ENCODE data around the gene MREG.

MREG gene

DNA sequence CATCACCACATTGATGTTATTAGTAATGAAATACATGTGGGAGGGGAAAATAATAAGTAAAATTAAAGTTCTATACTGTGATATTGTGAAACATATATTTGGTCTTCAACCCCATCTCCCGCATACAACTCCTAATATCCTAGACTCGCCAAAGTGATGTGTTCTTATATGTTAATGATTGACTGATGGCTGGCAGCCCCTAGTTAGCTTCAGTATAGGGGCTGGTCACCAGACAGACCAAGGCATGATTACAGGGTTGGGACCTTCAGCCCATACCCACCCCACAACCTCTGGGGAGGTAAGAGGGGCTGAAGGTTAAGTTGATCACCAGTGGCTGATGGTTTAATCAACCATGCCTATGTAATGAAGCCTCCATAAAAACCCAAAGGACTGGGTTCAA, 28.1 kb upstream of the MREG start:
- TF ChIP-seq, protein P1, sequence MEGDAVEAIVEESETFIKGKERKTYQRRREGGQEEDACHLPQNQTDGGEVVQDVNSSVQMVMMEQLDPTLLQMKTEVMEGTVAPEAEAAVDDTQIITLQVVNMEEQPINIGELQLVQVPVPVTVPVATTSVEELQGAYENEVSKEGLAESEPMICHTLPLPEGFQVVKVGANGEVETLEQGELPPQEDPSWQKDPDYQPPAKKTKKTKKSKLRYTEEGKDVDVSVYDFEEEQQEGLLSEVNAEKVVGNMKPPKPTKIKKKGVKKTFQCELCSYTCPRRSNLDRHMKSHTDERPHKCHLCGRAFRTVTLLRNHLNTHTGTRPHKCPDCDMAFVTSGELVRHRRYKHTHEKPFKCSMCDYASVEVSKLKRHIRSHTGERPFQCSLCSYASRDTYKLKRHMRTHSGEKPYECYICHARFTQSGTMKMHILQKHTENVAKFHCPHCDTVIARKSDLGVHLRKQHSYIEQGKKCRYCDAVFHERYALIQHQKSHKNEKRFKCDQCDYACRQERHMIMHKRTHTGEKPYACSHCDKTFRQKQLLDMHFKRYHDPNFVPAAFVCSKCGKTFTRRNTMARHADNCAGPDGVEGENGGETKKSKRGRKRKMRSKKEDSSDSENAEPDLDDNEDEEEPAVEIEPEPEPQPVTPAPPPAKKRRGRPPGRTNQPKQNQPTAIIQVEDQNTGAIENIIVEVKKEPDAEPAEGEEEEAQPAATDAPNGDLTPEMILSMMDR (IDR thresholded peaks at IDR 0.05; ENCODE audit: low read depth, low read length), result no peak
- Histone ChIP-seq H3K9me3 (ENCODE audit: severe bottlenecking) (no peaks in the 10 kb centered on the region), H3K36me3 (peaks cover 25% of the 10 kb centered on the region), H3K27me3 (ENCODE audit: insufficient read depth, low read depth, severe bottlenecking) (no peaks in the 10 kb centered on the region), H3K27ac (no peak overlapping the region), H3K4me3 (ENCODE audit: low read depth, low read length) (no peak overlapping the region)
- DNase-seq, result no peak

DNA sequence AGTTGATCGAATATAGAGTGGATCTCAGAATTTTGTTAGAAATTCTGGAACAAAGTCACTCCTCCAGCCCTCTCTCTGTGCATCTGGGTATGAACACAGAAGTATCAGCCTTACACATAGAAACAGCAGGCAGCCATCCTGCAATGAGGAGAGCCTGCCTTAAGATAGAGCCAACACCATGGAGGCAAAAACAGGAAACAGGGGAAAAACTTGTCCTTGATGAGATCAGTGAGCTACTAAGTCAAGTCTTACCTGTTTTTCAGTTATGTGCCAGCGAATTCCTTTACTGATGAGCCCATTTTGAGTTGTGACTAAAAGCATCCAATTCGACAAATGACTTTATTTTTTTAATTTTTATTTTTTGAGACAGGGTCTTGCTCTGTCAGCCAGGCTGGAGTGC, 26.6 kb upstream of the MREG start:
- Histone ChIP-seq H3K27ac (no peak overlapping the region), H3K36me3 (peaks cover 19% of the 10 kb centered on the region), H3K27me3 (ENCODE audit: insufficient read depth, low read depth, severe bottlenecking) (no peaks in the 10 kb centered on the region), H3K4me3 (ENCODE audit: low read depth, low read length) (no peak overlapping the region), H3K9me3 (ENCODE audit: severe bottlenecking) (no peaks in the 10 kb centered on the region)
- TF ChIP-seq, protein P1 (IDR thresholded peaks at IDR 0.05; ENCODE audit: low read depth, low read length), result no peak
- no peak for DNase-seq

DNA sequence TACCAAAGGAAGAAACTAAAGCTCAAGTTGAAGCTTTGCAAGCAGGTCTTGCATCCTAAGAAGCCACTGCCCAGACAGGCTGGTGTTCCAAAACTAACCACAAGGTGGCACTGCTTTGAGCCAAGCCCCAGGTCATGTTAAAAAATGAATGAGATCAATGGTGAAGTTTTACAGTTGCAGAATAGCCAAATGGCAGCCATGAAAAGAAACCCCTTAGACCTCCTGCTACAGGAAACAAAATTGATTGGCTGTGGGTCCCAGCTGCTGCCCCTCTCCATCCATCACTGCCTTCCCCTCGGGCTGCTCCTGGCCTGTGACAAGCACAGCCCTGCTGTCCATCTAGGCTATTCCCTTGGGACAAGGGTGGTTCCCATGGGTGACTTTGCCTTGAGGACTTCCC, 20.7 kb upstream of the MREG start:
- TF ChIP-seq, protein P1 (IDR thresholded peaks at IDR 0.05; ENCODE audit: low read depth, low read length), result peak; percentile 86

DNA sequence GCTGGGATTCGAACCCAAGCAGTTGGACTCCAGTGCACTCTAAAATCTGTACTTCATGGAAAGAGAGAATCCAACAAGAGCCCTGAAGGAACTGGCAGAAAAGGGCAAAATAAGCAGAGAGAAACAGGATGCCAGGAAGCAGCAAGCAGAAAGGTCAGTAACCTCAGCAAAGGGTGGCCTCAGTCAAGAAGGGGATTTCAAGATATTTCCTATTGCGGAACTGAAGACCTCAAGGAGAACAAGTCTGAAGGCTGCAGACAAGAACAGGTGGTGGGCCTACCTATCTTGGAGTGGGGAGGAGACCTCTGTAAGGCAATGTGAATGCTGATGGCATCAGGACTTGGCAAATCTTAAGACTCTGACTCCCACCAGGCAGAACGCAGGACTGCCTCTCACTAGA, 20.1 kb upstream of the MREG start:
- H3K9me3 ChIP-seq (ENCODE audit: severe bottlenecking), result no peaks in the 10 kb centered on the region
- no peaks in the 10 kb centered on the region for H3K27me3 ChIP-seq (ENCODE audit: insufficient read depth, low read depth, severe bottlenecking)
- TF ChIP-seq, protein P1 (IDR thresholded peaks at IDR 0.05; ENCODE audit: low read depth, low read length), result no peak
- H3K27ac ChIP-seq, result no peak overlapping the region
- no peak for DNase-seq
- H3K4me3 ChIP-seq (ENCODE audit: low read depth, low read length), result no peak overlapping the region
- peaks cover 8% of the 10 kb centered on the region for H3K36me3 ChIP-seq

More for the DNA sequence above, 20.7 kb upstream of the MREG start:
- peaks cover 8% of the 10 kb centered on the region for H3K36me3 ChIP-seq
- no peak overlapping the region for H3K4me3 ChIP-seq (ENCODE audit: low read depth, low read length)
- DNase-seq, result peak; percentile 70
- no peaks in the 10 kb centered on the region for H3K9me3 ChIP-seq (ENCODE audit: severe bottlenecking)
- H3K27me3 ChIP-seq (ENCODE audit: insufficient read depth, low read depth, severe bottlenecking), result no peaks in the 10 kb centered on the region
- H3K27ac ChIP-seq, result no peak overlapping the region

DNA sequence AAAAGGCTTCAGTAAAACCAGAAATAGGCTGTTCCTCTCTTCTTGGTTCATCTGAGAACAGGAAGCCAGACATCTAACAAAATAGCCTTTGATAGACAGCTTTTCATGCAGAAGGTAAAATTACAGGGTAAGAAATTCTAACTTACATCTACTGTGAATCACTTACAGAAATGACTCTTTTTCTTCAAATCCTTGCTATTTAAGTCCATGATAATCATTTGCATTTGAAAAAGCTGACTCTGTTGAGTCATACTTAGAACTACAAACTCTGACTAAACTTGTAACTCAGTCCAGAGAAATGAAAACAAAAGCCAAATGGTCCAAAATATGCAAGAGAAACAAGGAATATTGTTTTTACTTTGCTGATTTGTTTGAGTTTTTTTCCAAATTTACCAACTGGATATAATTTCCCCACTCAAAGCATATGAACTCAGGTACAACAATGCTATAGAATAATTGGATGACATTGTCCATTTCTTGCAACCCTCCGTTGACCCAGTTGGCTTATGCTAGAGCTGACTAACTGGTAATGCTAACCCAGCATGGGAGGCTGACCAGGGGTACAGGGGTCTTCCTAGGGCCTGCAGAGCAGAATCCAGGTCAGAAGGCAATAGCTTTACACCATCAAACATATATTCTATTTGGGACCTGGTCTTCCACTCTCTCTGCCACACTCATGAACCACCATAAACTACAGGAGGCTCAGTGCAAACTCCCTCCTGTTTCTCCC, 18.8 kb upstream of the MREG start:
- Histone ChIP-seq H3K4me3 (ENCODE audit: low read depth, low read length) (no peak overlapping the region), H3K36me3 (peaks cover 8% of the 10 kb centered on the region), H3K27ac (no peak overlapping the region), H3K9me3 (ENCODE audit: severe bottlenecking) (no peaks in the 10 kb centered on the region), H3K27me3 (ENCODE audit: insufficient read depth, low read depth, severe bottlenecking) (no peaks in the 10 kb centered on the region)
- TF ChIP-seq, protein P1 (IDR thresholded peaks at IDR 0.05; ENCODE audit: low read depth, low read length), result no peak
- no peak for DNase-seq

DNA sequence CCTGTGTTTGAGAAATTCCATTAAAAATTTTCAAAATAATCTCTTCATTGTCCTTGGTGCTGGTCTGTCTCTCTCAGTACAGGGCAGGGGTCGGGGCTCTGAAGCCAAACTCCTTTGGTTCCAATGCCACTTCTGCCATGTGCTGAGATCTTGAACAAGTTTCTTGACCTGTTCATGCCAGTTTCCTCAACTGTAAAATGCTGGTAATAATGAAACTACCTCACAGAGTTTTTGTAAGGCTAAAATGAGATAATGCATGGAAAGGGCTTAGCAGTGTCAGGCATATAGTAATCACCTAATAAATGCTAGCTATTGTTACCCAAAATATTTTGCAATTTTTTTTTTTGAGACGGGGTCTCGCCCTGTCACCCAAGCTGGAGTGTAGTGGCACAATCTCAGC, 16.9 kb upstream of the MREG start:
- no peaks in the 10 kb centered on the region for H3K9me3 ChIP-seq (ENCODE audit: severe bottlenecking)
- TF ChIP-seq, protein P1 (IDR thresholded peaks at IDR 0.05; ENCODE audit: low read depth, low read length), result no peak

More for the DNA sequence above, 16.9 kb upstream of the MREG start:
- no peak for DNase-seq
- Histone ChIP-seq H3K36me3 (peaks cover 8% of the 10 kb centered on the region), H3K27me3 (ENCODE audit: insufficient read depth, low read depth, severe bottlenecking) (no peaks in the 10 kb centered on the region), H3K4me3 (ENCODE audit: low read depth, low read length) (no peak overlapping the region), H3K27ac (no peak overlapping the region)
